GM18873 (cell line): ENCODE data around the gene LTB4R.
"Not testable (repeated sequence)": the region's sequence is repeated elsewhere in the genome, so short reads cannot be mapped to it uniquely, and the experiment has no call there.

ENCODE experiments used
- ATAC-seq: cut with Tn5 transposase; IDR thresholded peaks from one replicate; pipeline ENCODE4 v1.9.1; 2021; ENCODE audit warnings: mild to moderate bottlenecking, moderate library complexity, moderate number of reproducible peaks; ENCODE audit not compliant: unreplicated experiment, low FRiP score

LTB4R gene

GRCh38 chr14:24338843-24339242 lies 27.5 kb downstream of the LTB4R start:
- no peak for ATAC-seq

GRCh38 chr14:24339284-24340151 lies 28.2 kb downstream of the LTB4R start, which contains the start of gene RIPK3:
Gene RIPK3 (minus strand): TSS chr14:24339991. CDS start chr14:24339826, 165 bp downstream.
- ATAC-seq, result peak; percentile 76

GRCh38 chr14:24340606-24341005 lies 29.3 kb downstream of the LTB4R start:
- ATAC-seq, result no peak

GRCh38 chr14:24342889-24343288 lies 31.6 kb downstream of the LTB4R start:
- no peak for ATAC-seq

GRCh38 chr14:24343795-24344660 lies 32.7 kb downstream of the LTB4R start:
- no peak for ATAC-seq

- ATAC-seq, result no peak
These were observed 35.8 kb downstream of the LTB4R start for GRCh38 chr14:24347134-24347533.

- no peak for ATAC-seq
These were observed 36.9 kb downstream of the LTB4R start for GRCh38 chr14:24348186-24348585.

- ATAC-seq, result no peak
These were observed 38.4 kb downstream of the LTB4R start for GRCh38 chr14:24349742-24350141.

- no peak for ATAC-seq
These were observed 40.2 kb downstream of the LTB4R start for GRCh38 chr14:24351517-24351916.

- no peak for ATAC-seq
These were observed 42.5 kb downstream of the LTB4R start for GRCh38 chr14:24353559-24354481.

GRCh38 chr14:24354482-24354825 lies 43.2 kb downstream of the LTB4R start:
- ATAC-seq, result not testable (repeated sequence)

- ATAC-seq, result no peak
These were observed 43.7 kb downstream of the LTB4R start for GRCh38 chr14:24355009-24355408.

GRCh38 chr14:24356208-24356607 lies 44.9 kb downstream of the LTB4R start:
- no peak for ATAC-seq

GRCh38 chr14:24360281-24360680 lies 49.0 kb downstream of the LTB4R start:
- ATAC-seq, result no peak

- ATAC-seq, result no peak
These were observed 50.0 kb downstream of the LTB4R start for GRCh38 chr14:24361326-24361725.

GRCh38 chr14:24362241-24362960 lies 51.1 kb downstream of the LTB4R start:
- ATAC-seq, result no peak

- ATAC-seq, result no peak
These were observed 52.1 kb downstream of the LTB4R start for GRCh38 chr14:24363401-24363800.

- no peak for ATAC-seq
These were observed 53.5 kb downstream of the LTB4R start for GRCh38 chr14:24364841-24365240.

GRCh38 chr14:24365600-24366412 lies 54.5 kb downstream of the LTB4R start:
- ATAC-seq, result no peak
